LNCAP (cell line): ENCODE measurements around the gene MEX3B.

Experiments
- TF ChIP-seq, protein P1 (sequence below): fragments of 450-650 bp; IDR thresholded peaks from 2 replicates; pipeline ENCODE4 v1.5.1; 2017; ENCODE audit warnings: mild to moderate bottlenecking

Gene MEX3B

DNA sequence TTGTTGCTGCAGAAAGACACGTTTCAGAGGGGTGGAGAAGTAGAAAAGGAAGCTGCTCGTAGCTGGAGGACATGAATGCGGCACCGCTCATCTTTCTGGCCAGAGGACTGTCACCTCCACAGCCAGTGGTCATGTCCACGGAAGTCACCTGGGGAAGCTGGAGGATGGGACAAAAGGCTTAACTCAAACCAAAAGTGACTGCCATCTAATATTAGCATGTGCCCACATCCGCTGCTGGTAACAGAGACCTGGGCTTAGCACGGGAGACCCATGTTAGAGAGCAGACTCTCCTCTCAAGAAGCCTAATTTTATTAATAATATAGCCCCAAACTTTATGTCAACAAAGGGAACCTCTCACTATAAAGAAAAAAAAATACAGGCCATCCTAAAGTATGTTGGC, 5.9 kb downstream of the MEX3B start:
- TF ChIP-seq, protein P1, sequence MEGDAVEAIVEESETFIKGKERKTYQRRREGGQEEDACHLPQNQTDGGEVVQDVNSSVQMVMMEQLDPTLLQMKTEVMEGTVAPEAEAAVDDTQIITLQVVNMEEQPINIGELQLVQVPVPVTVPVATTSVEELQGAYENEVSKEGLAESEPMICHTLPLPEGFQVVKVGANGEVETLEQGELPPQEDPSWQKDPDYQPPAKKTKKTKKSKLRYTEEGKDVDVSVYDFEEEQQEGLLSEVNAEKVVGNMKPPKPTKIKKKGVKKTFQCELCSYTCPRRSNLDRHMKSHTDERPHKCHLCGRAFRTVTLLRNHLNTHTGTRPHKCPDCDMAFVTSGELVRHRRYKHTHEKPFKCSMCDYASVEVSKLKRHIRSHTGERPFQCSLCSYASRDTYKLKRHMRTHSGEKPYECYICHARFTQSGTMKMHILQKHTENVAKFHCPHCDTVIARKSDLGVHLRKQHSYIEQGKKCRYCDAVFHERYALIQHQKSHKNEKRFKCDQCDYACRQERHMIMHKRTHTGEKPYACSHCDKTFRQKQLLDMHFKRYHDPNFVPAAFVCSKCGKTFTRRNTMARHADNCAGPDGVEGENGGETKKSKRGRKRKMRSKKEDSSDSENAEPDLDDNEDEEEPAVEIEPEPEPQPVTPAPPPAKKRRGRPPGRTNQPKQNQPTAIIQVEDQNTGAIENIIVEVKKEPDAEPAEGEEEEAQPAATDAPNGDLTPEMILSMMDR, result no peak

DNA sequence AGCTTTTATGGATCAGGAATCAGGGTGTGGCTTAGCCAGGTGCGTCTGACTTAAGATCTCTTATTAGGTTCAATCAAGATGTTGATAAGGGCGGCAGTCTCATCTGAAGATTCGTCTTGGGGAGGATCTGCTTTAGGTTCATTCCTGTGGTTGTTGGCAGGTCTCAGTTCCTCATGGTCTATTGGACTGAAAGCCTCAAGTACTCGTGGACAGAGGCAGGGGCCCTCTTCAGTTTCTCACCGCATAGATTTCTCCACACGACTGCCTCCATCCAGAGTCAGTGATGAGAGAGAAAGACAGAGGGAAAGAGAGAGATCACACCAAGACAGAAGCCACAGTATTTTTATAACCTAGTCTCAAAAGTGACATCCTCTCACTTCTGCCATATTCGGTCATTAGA, 9.4 kb downstream of the MEX3B start:
- TF ChIP-seq, protein P1, result no peak

DNA sequence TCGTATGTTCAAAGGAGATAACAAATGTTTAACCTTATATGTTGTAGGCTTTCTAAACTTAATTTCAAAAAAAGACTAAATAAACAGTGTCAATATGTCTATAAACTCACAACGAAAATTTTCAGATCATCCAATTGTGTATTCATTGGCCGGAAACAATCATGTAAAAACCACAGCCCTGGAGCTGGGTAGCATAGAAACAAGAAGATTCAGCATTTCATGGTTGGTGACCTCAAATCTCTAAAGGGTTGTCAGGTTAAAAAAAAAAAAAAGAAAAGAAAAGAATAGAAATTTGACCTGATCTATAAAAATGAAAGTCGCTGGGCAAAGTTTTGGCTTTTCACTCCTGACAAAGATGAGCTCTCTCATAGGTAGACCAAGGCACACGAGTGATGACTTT, 13.9 kb downstream of the MEX3B start:
- TF ChIP-seq, protein P1, result no peak

DNA sequence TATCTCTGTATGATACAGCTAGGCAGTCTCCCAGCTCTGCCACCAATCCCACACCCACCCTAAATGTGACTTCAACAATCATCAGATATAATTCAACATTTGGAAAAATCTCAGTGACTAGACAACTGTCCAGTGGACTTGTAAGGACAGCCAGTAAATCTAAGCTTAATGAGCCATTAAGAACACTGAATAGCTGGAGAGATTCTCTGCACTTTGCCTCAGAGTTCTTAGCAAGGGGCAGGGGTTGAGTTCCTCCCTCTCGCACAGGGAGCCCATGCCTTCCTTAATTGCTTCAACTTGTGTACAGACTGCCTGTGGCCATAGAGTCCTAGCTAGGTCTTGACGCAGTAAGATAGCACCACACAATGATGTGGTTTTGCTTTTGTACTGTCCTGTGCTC, 15.6 kb downstream of the MEX3B start:
- TF ChIP-seq, protein P1, result no peak

DNA sequence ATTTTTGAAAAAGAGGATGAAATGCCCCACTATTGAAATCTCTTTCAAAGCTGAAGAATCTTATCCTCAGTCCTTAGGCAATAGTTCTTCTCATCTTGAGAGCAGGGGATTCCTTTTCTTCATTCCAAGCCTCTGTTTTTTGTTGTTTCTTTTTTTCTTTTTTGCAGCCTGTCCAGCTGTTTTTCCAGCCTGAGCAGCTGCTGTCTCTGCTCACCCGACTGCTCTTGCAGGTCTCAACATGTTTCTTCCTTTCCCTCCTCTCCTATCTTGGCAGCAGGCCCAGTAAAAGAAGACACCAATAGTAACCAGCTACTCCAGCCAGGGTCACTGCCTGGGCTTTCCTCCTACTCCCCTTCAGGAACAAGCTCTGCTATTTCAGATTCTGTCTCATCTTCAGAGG, 23.8 kb downstream of the MEX3B start:
- TF ChIP-seq, protein P1, result no peak

DNA sequence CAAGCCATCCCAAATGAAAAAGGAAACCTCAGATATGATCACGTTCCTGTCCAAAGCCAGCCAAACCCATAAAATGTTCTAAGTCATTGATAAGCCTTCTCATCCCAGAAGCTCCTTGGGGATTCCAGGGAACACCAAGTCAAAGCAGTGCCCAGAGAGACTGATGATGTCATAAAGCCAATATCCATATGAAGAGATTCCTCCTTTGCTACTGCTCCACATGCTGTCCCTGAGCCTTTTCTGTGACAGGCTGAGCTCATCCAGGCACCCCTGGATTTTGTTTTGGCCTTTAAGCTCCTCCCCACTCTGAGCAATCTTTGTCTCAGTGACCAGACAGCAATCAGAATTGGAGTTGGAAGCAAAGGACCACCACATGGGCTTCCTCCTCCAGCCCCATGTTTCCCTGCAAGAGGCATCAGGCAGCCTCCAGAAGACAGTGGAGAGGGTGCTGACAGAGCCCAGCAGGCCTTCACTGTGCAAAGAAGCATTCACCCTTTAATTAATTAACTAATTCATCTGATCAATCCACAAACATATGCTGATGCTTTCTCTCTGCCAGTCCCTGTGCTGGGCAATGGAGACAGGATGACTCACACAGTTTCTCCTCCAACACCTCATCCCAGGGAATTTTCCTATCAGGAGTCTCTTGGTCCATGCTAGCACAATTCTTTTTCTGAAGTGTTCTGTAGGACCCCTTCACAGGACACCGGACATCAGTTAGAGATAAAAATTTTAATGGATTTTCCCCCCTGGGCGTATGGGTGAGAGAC, 25.0 kb downstream of the MEX3B start:
- TF ChIP-seq, protein P1, result no peak

DNA sequence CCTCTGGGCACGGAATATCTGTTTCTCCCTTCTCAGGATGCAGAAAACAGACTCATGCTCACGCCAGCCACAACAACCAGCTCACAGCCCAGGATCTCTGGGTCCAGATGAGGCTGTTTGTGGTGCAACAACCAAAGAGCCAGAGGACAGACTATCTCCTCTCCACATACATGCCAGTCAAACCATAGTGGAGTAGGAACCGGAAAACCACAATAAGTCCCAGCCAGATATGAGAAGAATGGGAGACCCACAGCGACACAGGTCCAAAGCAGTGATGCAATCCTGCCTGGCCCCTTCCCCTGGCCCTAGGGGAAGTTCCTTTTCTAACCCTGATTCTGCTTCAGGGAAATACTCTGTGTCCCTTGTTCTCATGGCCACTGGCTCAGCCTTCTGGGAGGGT, 27.6 kb downstream of the MEX3B start:
- TF ChIP-seq, protein P1, result no peak

DNA sequence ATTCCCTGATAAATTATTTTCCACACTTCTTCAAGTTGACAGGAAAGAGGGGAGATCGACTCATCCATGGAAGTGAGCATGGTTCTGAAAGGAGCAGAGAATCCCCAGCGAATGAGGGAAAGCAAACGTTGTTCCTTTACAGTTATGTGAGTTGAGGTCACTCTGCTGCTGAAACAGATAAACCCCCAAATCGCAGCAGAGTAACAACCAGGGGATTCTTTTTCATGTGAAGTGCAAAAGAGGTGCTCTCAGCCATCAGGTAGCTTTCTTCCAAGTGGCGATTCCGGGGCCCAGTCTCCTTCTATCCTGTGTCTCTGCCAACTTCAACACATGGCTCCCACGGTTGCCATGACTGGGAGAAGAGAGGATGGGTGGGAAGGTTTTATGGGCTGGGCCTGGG, 28.2 kb downstream of the MEX3B start:
- TF ChIP-seq, protein P1, result no peak
